GM23338 (cell line): ENCODE data around the gene LAMB3. TPM values are rescaled to one million over a fixed set of nuclear protein-coding genes. Genes with fewer than 3 reads are reported as not detected.

Source experiments
- ATAC-seq: fragments of 200-7000 bp; cut with Tn5 transposase; 3 replicates; pipeline ENCODE4 v1.9.1; 2020
- DNase-seq: peaks from one replicate; pipeline ENCODE4 v3.0.0-alpha.2; 2015; ENCODE audit warnings: low spot score
- H2AFZ ChIP-seq: fragments of 200-600 bp; sonication (generic); 2 replicates; pipeline ENCODE4 v1.8.0; 2016; ENCODE audit warnings: antibody characterized with exemption, mild to moderate bottlenecking, moderate library complexity
- H3F3A ChIP-seq: fragments of 200-600 bp; sonication (generic); replicated peaks from 2 replicates; pipeline ENCODE4 v1.8.0; 2017; ENCODE audit warnings: antibody characterized with exemption, mixed run types, low read depth
- H3K27ac ChIP-seq: fragments of 200-600 bp; sonication (generic); 2 replicates; pipeline ENCODE4 v1.6.1; 2016; ENCODE audit warnings: low read depth
- H3K27me3 ChIP-seq: fragments of 200-600 bp; sonication (generic); 2 replicates; pipeline ENCODE4 v1.8.0; 2016; ENCODE audit warnings: mild to moderate bottlenecking, mixed run types, moderate library complexity; ENCODE audit not compliant: insufficient read depth
- H3K36me3 ChIP-seq: fragments of 200-600 bp; sonication (generic); 2 replicates; pipeline ENCODE4 v1.8.0; 2016; ENCODE audit warnings: mild to moderate bottlenecking; ENCODE audit not compliant: insufficient read depth
- H3K4me1 ChIP-seq: fragments of 200-600 bp; sonication (generic); 2 replicates; pipeline ENCODE4 v1.8.0; 2016; ENCODE audit warnings: mild to moderate bottlenecking, moderate library complexity; ENCODE audit not compliant: insufficient read depth
- H3K4me2 ChIP-seq: fragments of 200-600 bp; sonication (generic); 2 replicates; pipeline ENCODE4 v1.7.1; 2017; ENCODE audit warnings: mixed run types
- H3K4me3 ChIP-seq: fragments of 200-600 bp; sonication (generic); 2 replicates; pipeline ENCODE4 v1.6.1; 2016; ENCODE audit warnings: mixed run types
- H3K79me2 ChIP-seq: fragments of 200-600 bp; sonication (generic); replicated peaks from 2 replicates; pipeline ENCODE4 v1.8.0; 2017; ENCODE audit warnings: mild to moderate bottlenecking; ENCODE audit not compliant: insufficient read depth
- H3K9me2 ChIP-seq: fragments of 200-600 bp; sonication (generic); 2 replicates; pipeline ENCODE4 v1.8.0; 2017; ENCODE audit not compliant: insufficient read depth
- H4K20me1 ChIP-seq: fragments of 200-600 bp; sonication (generic); replicated peaks from 2 replicates; pipeline ENCODE4 v1.8.0; 2017; ENCODE audit warnings: mild to moderate bottlenecking; ENCODE audit not compliant: insufficient read depth
- H3K27ac Mint-ChIP-seq: 2 replicates; pipeline ENCODE4 v1.8.0; 2020; ENCODE audit warnings: inconsistent platforms, mild to moderate bottlenecking, moderate library complexity, mixed read lengths
- H3K27me3 Mint-ChIP-seq: 3 replicates; pipeline ENCODE4 v1.8.0; 2022; ENCODE audit warnings: low read depth, mild to moderate bottlenecking, moderate library complexity, mixed read lengths, inconsistent platforms; ENCODE audit not compliant: insufficient read depth, poor library complexity
- H3K36me3 Mint-ChIP-seq: 3 replicates; pipeline ENCODE4 v1.8.0; 2021; ENCODE audit warnings: low read depth, mild to moderate bottlenecking, inconsistent platforms, moderate library complexity, mixed read lengths
- H3K4me1 Mint-ChIP-seq: 3 replicates; pipeline ENCODE4 v1.8.0; 2020; ENCODE audit warnings: mild to moderate bottlenecking, inconsistent platforms, mixed read lengths
- H3K4me3 Mint-ChIP-seq: 3 replicates; pipeline ENCODE4 v1.8.0; 2021; ENCODE audit warnings: moderate library complexity, mild to moderate bottlenecking, inconsistent platforms, mixed read lengths
- H3K9me3 Mint-ChIP-seq: 3 replicates; pipeline ENCODE4 v1.8.0; 2020; ENCODE audit warnings: moderate library complexity, mild to moderate bottlenecking, inconsistent platforms, mixed read lengths
- CTCF ChIP-seq, 2 experiments: fragments of 200-600 bp in 1 of 2; sonication (generic) in 1 of 2; conservative IDR thresholded peaks; 2 replicates each; pipeline versions ENCODE4 v1.5.1 to v1.6.1; 2016 to 2017; ENCODE audit warnings: antibody characterized with exemption in 2 of 2, low read depth in 2 of 2, mild to moderate bottlenecking in 2 of 2, moderate library complexity in 1 of 2
- REST ChIP-seq: IDR thresholded peaks from one replicate; pipeline ENCODE4 v1.6.1; 2018; ENCODE audit warnings: antibody characterized with exemption; ENCODE audit not compliant: unreplicated experiment
- STAT1 ChIP-seq: IDR thresholded peaks from one replicate; pipeline ENCODE4 v1.6.1; 2016; ENCODE audit warnings: antibody characterized with exemption; ENCODE audit not compliant: unreplicated experiment
- ZNF114 ChIP-seq: fragments of 250-450 bp; sonication (Bioruptor Pico); IDR thresholded peaks from 2 replicates; pipeline ENCODE4 v1.5.0; 2020; ENCODE audit warnings: mild to moderate bottlenecking, moderate library complexity
- polyA plus RNA-seq: library from polyadenylated mRNA; unstranded; fragments of >200 nt; fragmentation: Nextera tagmentation; extraction: Ambion mirVana; gene quantifications from 2 replicates; pipeline ENCODE4 v1.2.1, GENCODE V29; 2016
- total RNA-seq: library from RNA; depleted of rRNA; stranded (reverse); fragments of >200 nt; shearing (Covaris generic); gene quantifications from 2 replicates; pipeline ENCODE4 v1.2.3, GENCODE V29; 2014

LAMB3 gene
- total and polyA plus RNA-seq, 2 experiments from 2014 or later, result 0.05 to 0.52 TPM

GRCh38 chr1:209601809-209602657, 50.2 kb downstream of the LAMB3 start:
- no peak overlapping the region for H2AFZ ChIP-seq
- peak; percentile 96 for ATAC-seq

GRCh38 chr1:209600541-209600940, 51.7 kb downstream of the LAMB3 start:
- no peak overlapping the region for H3K4me3 Mint-ChIP-seq
- Histone ChIP-seq H3K27me3 (no peaks in the 10 kb centered on the region), H3K9me2 (no peaks in the 10 kb centered on the region), H4K20me1 (no peaks in the 10 kb centered on the region), H3K36me3 (no peaks in the 10 kb centered on the region), H3F3A (no peaks in the 10 kb centered on the region), H3K79me2 (no peaks in the 10 kb centered on the region), H3K27ac (no peak overlapping the region), H2AFZ (no peak overlapping the region), H3K4me1 (no peaks in the 10 kb centered on the region), H3K4me3 (no peak overlapping the region), H3K4me2 (no peak overlapping the region)
- H3K4me1 Mint-ChIP-seq, result no peaks in the 10 kb centered on the region
- no peaks in the 10 kb centered on the region for H3K9me3 Mint-ChIP-seq
- no peaks in the 10 kb centered on the region for H3K27me3 Mint-ChIP-seq
- DNase-seq (no peak), ATAC-seq (no peak)
- H3K27ac Mint-ChIP-seq, result no peak overlapping the region
- TF ChIP-seq REST, result no peak
- H3K36me3 Mint-ChIP-seq, result no peaks in the 10 kb centered on the region

More at GRCh38 chr1:209601809-209602657, 50.2 kb downstream of the LAMB3 start:
- Histone ChIP-seq H3K27me3 (no peaks in the 10 kb centered on the region), H4K20me1 (no peaks in the 10 kb centered on the region), H3K36me3 (no peaks in the 10 kb centered on the region), H3K4me3 (no peak overlapping the region), H3K79me2 (no peaks in the 10 kb centered on the region), H3K4me2 (no peak overlapping the region), H3F3A (no peaks in the 10 kb centered on the region), H3K9me2 (no peaks in the 10 kb centered on the region), H3K27ac (no peak overlapping the region), H3K4me1 (no peaks in the 10 kb centered on the region)
- H3K4me1 Mint-ChIP-seq, result no peaks in the 10 kb centered on the region
- H3K36me3 Mint-ChIP-seq, result no peaks in the 10 kb centered on the region
- peak; percentile 58 for DNase-seq
- no peak overlapping the region for H3K4me3 Mint-ChIP-seq
- H3K27ac Mint-ChIP-seq, result no peak overlapping the region
- H3K27me3 Mint-ChIP-seq, result no peaks in the 10 kb centered on the region
- no peaks in the 10 kb centered on the region for H3K9me3 Mint-ChIP-seq
- TF ChIP-seq CTCF (conservative IDR thresholded peaks at IDR 0.05; ENCODE audit: low read depth in 2 of 2) (peak; percentile 69 to 88), STAT1 (no peak), ZNF114 (CRISPR knock-in tag) (no peak)
